Stimulated activated CD4-positive, alpha-beta T cell treated with anti-CD3 and anti-CD28 coated beads, Interleukin-12 subunit alpha, Interleukin-12 subunit beta, amount 100 ng/mL, for 48 hours (primary cell): Measurements from ENCODE around the gene RPL19.

ENCODE experiments used
- DNase-seq, 3 donors: peaks; one replicate each; pipeline ENCODE4 v3.0.0-alpha.2; 2020; ENCODE audit warnings: low read depth in 2 of 3, low spot score in 1 of 3

RPL19 gene

DNA sequence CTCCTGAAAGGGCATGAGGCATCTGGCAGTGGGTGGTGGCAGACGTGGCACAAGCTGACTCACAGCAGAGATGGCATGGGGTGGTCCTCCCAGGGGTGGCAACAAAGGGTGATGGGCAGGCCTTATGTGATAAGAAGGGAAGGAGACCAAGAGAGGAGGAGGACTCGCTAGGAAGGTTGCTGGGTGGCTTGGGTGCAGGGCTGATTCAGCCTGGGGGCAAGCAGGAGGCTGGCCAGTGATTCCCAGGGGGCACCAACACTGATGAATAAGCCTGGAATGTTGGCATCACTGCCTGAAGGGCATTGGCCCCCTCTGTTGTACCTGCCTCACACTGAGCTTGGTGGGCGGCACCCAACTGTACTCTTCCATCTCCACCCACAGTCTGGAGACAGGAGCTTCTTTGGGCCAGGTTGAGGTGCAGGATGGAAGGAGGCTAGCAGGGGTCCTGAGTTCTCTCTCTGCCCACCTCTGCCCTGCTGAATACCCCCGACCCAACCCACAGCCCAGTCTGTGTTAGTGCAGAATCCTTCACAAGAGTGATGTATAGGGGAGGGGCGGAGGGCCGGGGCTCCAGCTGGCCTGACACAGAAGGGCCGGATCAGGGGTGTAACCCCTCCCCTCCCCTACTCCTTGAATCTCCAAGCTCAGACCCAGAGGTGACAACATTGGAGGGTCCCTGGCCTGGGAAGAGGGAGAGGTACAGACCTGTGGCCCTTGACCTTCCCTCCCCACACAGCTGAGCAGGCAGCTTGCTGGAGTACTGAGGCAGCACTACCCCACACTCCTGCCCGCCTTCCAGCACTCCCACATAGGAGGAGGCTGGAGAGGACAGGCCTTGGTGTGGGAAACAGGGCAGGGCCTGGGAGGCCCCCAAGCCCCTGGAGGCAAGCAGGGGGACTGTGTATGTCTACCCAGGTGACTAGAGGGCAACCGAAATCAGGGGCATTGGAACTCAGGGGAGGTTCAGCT is 23.1 kb downstream of the RPL19 start:
- no peak for DNase-seq

- DNase-seq, result no peak
These were observed 24.1 kb downstream of the RPL19 start for GRCh38 chr17:39223907-39224777.

GRCh38 chr17:39224778-39225307 is 24.8 kb downstream of the RPL19 start:
- no peak for DNase-seq

DNA sequence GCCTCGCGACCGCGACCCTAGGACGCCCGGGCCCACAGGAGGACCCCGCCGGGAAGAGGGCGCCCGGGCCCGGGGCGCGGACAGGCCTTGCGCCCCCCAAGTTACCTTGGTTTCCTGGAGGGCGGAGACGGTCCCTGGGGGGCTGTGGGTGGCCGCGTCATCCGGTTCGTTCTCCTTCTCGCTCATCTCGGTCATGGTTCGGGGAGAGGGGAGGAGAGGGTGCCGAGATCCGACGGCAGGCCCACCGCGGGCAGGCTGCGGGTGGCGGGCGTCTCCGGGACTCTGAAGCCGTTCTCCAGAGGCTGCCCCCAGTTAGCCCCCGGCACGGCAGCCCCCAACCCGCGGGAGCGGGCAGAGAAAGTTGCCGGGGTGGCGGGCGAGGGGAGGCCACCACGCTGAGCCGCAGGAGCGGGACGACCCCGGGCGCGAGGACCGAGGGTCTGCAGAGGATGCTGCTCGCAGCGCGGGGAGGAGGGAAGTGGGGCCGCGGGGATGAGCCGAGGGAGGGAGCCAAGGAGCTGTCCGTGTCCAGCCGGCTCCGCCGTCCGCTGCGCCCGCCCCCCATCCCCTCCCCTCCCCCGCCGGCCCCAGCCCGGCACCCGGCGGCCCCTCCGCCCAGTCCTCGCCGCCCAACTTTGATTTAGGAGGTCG is 25.4 kb downstream of the RPL19 start, which contains the start of gene STAC2:
TSS of gene STAC2 (minus strand) at position 638 of the 651 bp plus-strand sequence. CDS start at position 195, 443 bp downstream.
- DNase-seq, result no peak

DNA sequence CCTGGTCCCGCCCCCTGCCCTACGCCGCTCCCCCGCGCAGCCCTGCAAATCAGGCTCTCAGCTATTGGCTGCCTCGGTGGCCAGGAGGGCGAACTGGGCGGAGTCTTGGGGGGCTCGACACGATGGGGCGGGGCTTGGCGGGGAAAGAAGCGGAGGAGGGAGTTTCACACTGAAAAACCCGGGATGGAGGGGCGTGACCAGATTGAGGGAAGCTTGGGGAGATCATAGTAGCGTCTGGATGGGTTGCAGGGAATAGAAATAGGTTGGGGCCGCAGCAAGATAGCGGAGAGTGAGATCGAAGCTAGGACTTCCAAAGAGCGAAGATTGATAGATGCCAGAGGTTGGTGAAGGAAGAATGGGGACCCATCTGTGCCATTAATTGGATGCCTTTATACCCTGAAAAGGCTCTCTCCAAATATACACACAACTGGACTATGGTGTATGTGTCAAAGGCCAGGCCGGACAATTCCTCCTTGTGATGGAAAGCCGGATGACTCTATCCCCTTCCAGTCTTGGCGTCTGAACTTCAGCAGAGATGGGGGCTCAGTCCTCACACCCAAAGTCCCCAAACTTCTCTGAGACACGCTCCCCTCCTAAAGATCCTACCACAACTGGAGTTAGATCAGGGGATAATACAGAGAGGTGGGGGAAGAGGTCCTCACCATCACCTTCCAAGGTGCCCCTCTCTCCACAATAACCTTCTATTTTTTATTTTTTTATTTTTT is 26.0 kb downstream of the RPL19 start:
- peak in 1 of 3 donors; percentile 40 for DNase-seq

GRCh38 chr17:39227364-39227919 is 27.4 kb downstream of the RPL19 start:
- no peak for DNase-seq

- DNase-seq, result no peak
These were observed 29.3 kb downstream of the RPL19 start for GRCh38 chr17:39229274-39229913.

DNA sequence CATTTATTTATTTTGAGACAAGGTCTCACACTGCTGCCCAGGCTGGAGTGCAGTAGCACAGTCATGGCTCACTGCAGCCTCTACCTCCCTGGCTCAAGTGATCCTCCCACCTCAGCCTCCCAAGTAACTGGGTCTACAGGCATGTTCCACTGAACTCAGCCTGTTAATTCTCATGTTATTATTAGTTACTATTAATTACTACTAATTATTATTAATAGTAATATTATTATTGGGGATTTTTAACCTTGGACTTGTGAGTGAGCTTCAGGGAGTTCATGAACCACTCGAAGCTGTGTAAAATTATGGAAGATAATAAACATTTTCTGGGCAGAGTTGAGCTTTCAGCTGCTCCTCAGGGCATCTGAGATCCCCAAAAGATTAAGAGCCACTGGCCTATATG is 30.3 kb downstream of the RPL19 start:
- no peak for DNase-seq

DNA sequence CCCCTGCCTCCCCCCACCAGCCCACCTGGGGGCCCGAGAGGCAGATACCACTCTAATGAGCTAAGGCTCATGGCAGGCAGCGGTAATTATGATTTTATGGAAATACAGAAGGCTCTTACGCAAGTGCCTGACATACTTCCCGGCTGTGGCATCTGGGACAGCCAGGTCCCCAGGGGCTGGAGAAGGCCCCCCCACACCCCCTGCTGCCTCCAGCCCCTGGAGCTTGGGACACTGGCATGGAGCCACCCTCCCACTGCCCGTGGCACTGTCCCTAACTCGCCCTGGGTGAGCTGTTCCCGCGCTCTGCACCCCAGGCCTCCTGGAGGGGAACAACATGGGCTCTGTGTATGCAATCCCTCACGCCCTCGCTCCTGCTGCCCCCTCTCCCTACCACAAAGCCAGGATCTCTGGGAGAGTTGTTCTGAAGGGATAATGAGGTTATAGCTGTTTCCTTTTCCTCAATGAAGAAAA is 31.0 kb downstream of the RPL19 start:
- DNase-seq, result no peak

DNA sequence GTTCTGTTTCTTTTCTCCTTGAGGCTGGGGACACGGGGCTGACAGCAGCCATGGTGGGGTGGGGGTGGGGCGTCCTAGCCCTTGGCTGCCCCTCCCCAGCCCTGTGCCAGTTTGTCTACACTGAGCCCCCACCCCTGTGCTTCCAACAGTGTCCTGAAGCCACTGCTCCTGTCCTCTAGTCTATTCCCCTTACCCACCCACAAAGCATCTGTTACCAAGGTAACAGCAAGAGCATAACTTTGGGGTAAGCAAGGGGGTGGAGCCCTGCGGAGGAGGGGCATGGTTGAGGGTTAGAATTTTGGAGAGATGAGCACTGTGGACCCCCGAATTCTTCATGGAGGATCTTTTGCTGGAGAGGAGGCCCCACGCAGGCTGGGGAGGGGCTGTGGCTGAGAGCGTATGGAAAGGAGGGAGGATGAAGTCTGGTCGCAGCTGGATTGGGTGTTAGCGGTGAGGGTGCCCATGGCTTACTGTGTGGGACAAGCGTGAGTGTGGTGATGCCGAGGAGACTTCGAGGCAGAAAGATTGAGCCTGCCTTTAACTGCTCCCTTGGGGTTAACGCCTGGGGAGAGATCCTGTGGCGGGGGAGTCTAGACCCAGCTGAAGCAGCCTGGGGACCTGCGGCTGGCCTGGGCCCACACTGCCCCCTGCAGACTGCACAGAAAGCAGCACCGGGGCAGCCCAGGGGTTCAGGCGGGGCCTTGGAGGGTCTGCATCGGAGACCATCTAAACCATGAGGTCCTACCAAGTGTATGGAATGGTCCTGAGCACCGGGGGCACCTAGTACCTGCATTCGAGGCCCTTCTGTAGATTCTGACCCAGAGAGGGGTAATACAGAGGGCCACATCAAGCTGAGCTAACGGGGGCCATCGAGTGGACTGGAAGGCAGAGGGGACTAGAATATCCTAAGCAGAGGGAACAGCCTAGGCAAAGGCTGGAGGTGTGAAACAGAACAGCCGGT is 31.8 kb downstream of the RPL19 start:
- peak in 2 of 3 donors; percentile 31 to 44 for DNase-seq

DNA sequence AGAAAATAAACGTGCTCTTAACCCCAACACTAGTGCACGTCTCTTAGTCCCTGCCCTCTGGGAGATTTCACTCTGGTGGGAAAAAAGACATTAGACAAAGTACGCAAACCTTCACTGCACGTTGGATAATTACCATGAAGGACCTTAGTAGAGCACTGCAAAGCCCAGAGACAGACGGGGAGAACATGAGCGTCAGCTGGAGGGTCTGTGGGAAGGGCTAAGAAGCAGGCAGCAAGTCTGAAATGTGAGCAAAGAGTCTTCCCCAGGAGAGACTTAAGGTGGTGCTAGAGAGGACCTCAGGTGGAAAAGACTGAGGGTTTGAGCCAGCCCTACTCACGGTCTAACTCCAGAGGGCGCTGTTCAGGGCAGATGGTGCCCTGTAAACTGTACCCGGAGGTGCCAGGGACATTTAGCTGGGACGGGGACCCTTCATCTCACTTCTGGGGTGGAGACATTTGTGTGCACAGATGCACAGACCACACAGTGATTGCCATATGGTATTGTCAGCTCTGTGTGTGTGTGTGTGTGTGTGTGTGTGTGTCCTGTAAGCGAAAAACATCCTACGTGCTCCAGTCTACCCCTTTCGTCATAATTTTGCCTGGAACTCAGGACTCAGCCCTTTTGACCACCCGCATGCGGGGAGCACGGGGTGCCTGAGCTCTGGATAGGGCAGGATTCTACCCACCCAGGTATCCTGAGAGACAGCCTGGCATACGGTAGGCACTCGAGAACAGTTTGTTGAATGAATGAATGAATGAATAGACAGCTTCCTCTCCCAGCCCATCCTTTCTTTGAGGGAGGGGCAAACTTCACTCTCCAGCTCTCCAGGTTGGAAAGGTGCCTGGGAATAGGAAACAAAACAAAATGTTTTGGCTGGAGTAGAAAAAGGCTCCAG is 35.7 kb downstream of the RPL19 start:
- DNase-seq, result peak; percentile 34 to 47 (median 37)

GRCh38 chr17:39236450-39236927 is 36.4 kb downstream of the RPL19 start:
- no peak for DNase-seq

DNA sequence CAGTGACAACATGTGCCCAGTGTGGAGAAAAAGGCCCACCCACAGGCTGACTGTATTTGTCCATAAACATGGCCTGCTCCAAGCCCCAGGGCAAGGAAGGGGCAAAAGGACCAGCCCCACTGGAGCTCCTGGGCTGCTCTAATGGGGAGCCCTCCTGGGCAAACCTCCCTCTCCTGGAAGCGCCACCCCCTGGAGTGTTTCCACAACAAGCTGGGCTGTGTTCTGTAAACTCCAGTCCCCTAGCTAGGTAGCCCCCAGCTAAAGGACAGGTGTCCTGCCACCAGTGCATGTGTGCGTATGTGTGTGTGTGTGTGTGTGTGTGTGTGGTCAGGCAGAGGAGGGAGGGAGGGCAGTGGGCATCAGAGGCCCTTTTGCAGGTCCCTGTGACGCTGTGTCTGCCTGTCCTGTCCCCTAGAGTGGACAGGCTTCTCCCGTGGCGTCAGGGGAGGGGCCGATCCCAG is 36.9 kb downstream of the RPL19 start:
- DNase-seq, result no peak

DNA sequence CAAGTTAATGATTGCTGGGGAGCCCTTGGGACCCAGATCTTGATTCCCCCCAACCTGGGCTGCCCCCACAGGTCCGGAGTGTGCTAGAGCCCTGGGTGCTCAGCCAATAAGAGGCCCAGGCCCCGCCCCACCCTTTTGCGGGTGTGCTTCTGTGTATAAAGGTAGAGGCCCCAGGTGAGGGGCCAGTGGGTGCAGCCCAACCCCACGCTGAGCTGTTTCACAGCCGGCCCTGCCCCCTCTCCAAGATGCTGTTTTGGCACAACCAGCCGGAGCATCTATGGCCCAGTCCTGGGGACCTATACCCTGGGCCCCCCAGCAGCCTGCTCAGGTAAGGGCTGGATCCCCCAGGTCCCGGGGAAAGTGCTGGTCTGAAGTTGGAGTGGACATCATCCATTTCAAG is 37.5 kb downstream of the RPL19 start:
- no peak for DNase-seq

DNA sequence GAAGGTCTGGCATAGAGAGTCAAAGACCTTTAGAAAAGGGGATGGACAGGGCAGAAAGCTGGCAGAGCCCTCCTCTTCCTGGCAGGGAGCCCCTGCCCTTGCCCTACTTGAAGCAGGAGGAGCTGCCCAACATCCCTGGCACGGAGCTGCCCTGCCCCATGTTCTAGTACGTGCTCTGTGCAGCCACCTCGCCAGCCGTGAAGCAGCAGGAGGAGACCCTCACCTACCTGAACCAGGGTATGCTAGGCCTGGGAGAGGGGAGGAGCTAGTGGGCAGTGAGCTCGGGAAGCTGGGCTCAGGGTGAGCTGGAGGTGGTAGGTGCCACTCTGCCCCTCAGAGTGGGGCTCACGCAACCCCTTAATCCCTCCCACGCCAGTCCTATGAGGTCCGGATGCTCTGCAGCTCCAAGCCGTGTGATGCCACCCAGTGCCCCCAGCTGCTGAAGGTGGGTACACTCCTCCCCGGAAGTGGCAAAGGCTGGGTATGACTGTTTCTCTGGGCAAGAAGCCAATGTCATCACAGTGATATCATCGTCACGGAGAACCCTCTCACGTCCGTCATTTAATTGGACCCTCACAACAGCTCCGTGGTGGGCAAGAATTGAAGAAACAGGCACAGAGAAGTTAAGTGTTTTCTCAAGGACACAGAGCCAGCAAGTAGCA is 38.4 kb downstream of the RPL19 start:
- peak; percentile 38 to 44 (median 41) for DNase-seq

- DNase-seq, result peak; percentile 61 to 70 (median 64)
These were observed 39.7 kb downstream of the RPL19 start for GRCh38 chr17:39239640-39240314.
